Tibial nerve (tissue), 3 donors: ENCODE data around the gene SDK1.

Experiments
- CTCF ChIP-seq, 5 experiments: fragments of 200-600 bp in 3 of 5; fragments of 450-650 bp in 2 of 5; sonication (generic) in 3 of 5; IDR thresholded peaks; one replicate each; pipeline ENCODE4 v1.5.1; 2016 to 2019; ENCODE audit warnings: antibody characterized with exemption in 5 of 5, mild to moderate bottlenecking in 3 of 5, moderate library complexity in 2 of 5
- POLR2A ChIP-seq, 2 donors: fragments of 450-650 bp; IDR thresholded peaks; one replicate each; pipeline ENCODE4 v1.6.1; 2017; ENCODE audit warnings: antibody characterized with exemption in 2 of 2, mild to moderate bottlenecking in 2 of 2, moderate library complexity in 2 of 2

GRCh38 chr7:3961857-3962503, 660.9 kb downstream of the SDK1 start:
- TF ChIP-seq CTCF (IDR thresholded peaks at IDR 0.05), result no peak
- no peak for TF ChIP-seq POLR2A (IDR thresholded peaks at IDR 0.05)
